Epithelial cell of proximal tubule (primary cell): Measurements from ENCODE around the gene TAS2R30. TPM values are rescaled to one million over a fixed set of nuclear protein-coding genes. Genes with fewer than 3 reads are reported as not detected.

Experiments
- DNase-seq: peaks from one replicate; pipeline ENCODE4 v3.0.0-alpha.2; 2011; ENCODE audit warnings: low read depth
- H3K4me3 ChIP-seq: 2 replicates; pipeline ENCODE4 v1.5.1; 2011; ENCODE audit warnings: low read depth, mild to moderate bottlenecking, low read length
- total RNA-seq: library from RNA; depleted of rRNA; stranded (reverse); fragments of >200 nt; gene quantifications from 2 replicates; pipeline ENCODE4 v1.2.3, GENCODE V29; 2015
- TF ChIP-seq, protein P1 (sequence below): conservative IDR thresholded peaks from 2 replicates; pipeline ENCODE4 v1.5.1; 2012; ENCODE audit warnings: low read depth, mild to moderate bottlenecking, low read length

The TAS2R30 gene
- total RNA-seq, 1 donor from 2014 or later = 0.12 TPM

DNA sequence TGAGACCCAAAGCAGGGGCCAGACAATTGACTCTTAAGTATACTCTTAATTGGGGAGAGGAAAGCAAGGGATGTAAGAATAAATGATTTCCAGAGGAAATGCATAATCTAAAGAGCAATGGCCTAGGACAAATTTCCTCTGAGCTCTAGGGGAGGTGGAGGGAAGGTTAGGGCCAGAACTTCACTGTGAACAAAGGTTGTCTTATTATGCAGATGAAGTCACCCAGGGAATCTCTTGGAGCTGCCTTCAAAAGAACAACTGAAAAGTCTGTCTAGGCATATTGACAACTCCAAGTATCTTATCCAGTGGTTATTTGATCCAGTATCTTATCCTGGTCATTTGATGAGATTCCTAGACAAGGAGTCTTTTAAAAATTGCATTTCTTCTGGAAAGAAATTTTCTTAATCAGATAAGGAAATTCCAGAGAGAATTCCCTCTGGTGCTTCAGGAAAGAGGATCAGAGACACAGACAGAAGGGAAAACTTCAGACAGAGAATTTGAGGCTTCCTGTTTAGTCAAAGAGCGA is 20.0 kb upstream of the TAS2R30 start:
- TF ChIP-seq, protein P1, sequence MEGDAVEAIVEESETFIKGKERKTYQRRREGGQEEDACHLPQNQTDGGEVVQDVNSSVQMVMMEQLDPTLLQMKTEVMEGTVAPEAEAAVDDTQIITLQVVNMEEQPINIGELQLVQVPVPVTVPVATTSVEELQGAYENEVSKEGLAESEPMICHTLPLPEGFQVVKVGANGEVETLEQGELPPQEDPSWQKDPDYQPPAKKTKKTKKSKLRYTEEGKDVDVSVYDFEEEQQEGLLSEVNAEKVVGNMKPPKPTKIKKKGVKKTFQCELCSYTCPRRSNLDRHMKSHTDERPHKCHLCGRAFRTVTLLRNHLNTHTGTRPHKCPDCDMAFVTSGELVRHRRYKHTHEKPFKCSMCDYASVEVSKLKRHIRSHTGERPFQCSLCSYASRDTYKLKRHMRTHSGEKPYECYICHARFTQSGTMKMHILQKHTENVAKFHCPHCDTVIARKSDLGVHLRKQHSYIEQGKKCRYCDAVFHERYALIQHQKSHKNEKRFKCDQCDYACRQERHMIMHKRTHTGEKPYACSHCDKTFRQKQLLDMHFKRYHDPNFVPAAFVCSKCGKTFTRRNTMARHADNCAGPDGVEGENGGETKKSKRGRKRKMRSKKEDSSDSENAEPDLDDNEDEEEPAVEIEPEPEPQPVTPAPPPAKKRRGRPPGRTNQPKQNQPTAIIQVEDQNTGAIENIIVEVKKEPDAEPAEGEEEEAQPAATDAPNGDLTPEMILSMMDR = no peak
- no peak overlapping the region for H3K4me3 ChIP-seq
- no peak for DNase-seq

DNA sequence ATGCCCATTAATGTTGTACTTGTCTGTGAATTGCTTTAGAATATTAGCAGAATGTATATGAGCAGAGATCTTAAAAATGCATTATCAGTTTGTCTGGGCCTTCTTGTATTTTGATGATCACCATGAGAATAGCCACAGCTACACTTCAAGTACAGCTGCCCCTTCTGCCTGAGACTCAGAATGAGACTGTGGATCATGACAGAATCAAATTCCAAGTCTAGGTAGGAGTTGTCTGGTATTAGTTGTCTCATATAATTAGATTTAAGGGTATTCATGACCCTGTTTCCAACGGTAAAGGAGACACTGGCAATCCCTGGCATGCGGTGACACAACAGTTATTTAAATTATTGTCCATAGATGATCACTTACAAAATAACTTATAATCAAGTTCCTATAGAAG is 18.3 kb upstream of the TAS2R30 start:
- DNase-seq = no peak
- TF ChIP-seq, protein P1 = no peak
- no peak overlapping the region for H3K4me3 ChIP-seq

DNA sequence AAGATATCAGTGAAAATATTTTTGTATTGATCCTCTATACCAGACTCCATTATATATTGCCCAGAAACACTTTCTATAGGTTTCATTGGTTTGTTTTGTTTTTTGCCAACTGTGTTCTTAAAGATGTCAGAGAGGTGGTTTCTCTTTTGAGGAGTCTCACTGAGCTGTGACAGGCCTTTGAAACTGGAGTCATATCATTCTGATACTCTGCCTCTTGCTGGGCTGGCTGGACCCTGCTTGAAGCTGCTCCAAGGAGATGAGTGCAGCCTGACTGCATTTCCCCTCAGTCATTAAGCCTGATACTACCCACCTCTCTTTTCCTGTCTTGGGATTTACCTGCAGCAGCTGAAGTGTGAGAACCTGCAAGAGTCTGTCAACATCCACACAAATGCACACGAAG is 16.4 kb upstream of the TAS2R30 start:
- no peak overlapping the region for H3K4me3 ChIP-seq
- TF ChIP-seq, protein P1 = no peak
- no peak for DNase-seq

DNA sequence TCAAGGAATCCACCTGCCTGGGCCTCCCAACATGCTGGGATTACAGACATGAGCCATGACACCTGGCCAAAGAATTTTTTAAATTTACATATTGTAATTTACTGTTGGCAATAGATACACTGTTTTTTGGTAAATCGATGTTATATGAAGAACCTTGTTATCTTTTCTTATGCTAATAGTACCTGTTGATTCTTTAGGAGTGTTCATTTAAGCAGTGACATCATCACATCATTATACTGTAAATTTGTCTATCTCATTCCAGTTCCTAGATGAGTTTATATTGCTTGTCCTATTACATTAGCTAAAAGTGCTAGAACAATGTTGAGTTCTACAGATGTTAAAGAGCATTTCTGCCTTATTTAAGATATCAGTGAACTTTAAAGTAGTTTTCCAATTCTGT is 13.0 kb upstream of the TAS2R30 start:
- no peak for DNase-seq
- no peak overlapping the region for H3K4me3 ChIP-seq
- TF ChIP-seq, protein P1 = no peak

DNA sequence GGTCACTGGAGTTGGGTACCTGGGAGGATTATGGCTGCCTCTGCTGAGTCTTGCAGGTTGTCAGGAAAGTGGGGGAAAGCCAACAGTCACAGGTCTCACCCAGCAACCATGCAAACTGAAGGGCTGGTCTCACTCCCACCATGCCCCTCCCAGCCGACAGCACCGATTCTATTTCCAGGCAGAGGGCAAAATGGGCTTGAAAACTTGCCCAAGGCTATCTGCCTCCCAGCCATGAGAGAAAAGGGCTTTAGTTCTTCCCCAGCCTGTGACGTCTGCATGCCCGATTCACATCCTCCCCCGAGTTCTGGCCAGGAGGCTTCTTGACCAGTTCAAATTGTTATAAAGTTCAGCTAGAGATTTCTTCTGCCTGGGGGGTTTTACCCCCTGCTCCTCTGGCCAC is 9.9 kb upstream of the TAS2R30 start:
- DNase-seq = no peak
- no peak overlapping the region for H3K4me3 ChIP-seq
- TF ChIP-seq, protein P1 = no peak

DNA sequence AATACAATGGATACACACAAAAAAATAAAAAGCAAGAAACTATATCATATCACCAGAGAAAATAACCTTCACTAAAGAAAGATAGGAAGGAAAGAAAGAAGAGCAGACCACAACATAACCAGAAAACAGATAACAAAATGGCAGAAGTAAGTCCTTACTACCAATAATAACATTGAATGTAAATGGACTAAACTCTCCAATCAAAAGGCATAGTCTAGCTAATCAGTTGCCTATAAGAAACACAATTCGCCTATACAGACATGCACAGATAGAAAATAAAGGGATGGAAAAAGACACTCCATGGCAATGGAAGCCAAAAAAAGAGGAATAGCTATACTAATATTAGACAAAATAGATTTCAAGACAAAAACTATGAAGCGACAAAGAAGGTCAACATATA is 8.9 kb upstream of the TAS2R30 start:
- no peak overlapping the region for H3K4me3 ChIP-seq
- TF ChIP-seq, protein P1 = no peak
- no peak for DNase-seq

DNA sequence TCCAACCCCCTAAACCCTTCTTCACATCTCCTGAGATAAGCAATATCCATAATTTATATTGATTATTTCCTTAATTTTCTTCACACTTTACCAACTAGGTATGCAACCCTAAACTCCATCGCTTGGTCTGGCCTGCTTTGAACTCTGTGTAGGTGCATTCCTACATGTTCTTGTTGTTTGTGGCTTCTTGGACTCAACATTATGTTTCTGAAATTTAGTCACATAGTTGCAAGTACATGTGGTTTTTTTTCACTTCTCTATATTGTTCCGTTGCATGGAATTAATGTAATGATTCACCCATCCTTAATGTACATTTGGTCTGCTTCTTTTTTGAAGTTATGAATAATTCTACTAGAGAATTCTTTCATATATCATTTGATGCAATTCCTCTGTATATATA is 1.6 kb upstream of the TAS2R30 start:
- no peak overlapping the region for H3K4me3 ChIP-seq
- TF ChIP-seq, protein P1 = no peak
- no peak for DNase-seq
